A549 (cell line): Measurements from ENCODE around the gene C19orf12. TPM values are rescaled to one million over a fixed set of nuclear protein-coding genes. Genes with fewer than 3 reads are reported as not detected.

ENCODE experiments used
- ATAC-seq, 2 experiments: fragments of 200-7000 bp in 1 of 2; fragments of >200 bp in 1 of 2; cut with Nextera tagmentation in 1 of 2; cut with Tn5 transposase in 1 of 2; 3 replicates each; pipeline versions ENCODE4 v1.8.0 to v1.9.1; 2018 to 2020; ENCODE audit warnings: mild to moderate bottlenecking in 1 of 2, moderate library complexity in 1 of 2
- CTCF ChIA-PET: fragments of 300-600 bp; sonication (Branson Sonifier 250); formaldehyde crosslinking; extraction: SDS; loops from one replicate; lab custom pipeline; 2021; ENCODE audit warnings: antibody characterized with exemption, inconsistent platforms; lab: Yijun Ruan, JAX
- POLR2A ChIA-PET: fragments of 350-600 bp; formaldehyde crosslinking; extraction: SDS; loops from one replicate; lab custom pipeline; 2021; ENCODE audit warnings: antibody characterized with exemption, inconsistent platforms; lab: Yijun Ruan, JAX
- DNase-seq, 2 experiments: peaks; one replicate each; pipeline versions ENCODE4 v3.0.0 to v3.0.0-alpha.2; 2011 to 2016; ENCODE audit warnings: low read depth in 1 of 2, low spot score in 1 of 2
- FAIRE-seq: peaks from 2 replicates; lab custom pipeline; 2011; peaks lifted over from hg19 to GRCh38; lab: Jason Lieb, UNC
- H3K27ac ChIP-seq, 2 experiments: fragments of >200 bp; sonication (Bioruptor Twin); formaldehyde crosslinking; 3 replicates each; pipeline ENCODE4 v1.5.1; 2016 to 2017
- H3K4me1 ChIP-seq: fragments of >200 bp; sonication (Bioruptor Twin); formaldehyde crosslinking; 3 replicates; pipeline ENCODE4 v1.6.1; 2016
- H3K4me2 ChIP-seq: fragments of >200 bp; sonication (Bioruptor Twin); formaldehyde crosslinking; 3 replicates; pipeline ENCODE4 v1.6.1; 2016
- H3K4me3 ChIP-seq: fragments of >200 bp; sonication (Bioruptor Twin); formaldehyde crosslinking; 3 replicates; pipeline ENCODE4 v1.5.1; 2016
- H3K9me3 ChIP-seq: fragments of >200 bp; sonication (Bioruptor Twin); formaldehyde crosslinking; 3 replicates; pipeline ENCODE4 v1.6.1; 2016
- BHLHE40 ChIP-seq: IDR thresholded peaks from 2 replicates; pipeline ENCODE4 v1.6.1; 2012; ENCODE audit warnings: low read depth, low read length, inconsistent platforms
- CBX2 ChIP-seq: fragments of 200-600 bp; sonication (generic); IDR thresholded peaks from 2 replicates; pipeline ENCODE4 v1.6.1; 2016; ENCODE audit warnings: low read depth, mild to moderate bottlenecking, borderline replicate concordance
- CEBPB ChIP-seq, 2 experiments: fragments of >200 bp in 1 of 2; sonication (Bioruptor Twin) in 1 of 2; formaldehyde crosslinking in 1 of 2; IDR thresholded peaks; 2 replicates each; pipeline ENCODE4 v1.6.1; 2012 to 2016
- CHD2 ChIP-seq: fragments of 150-350 bp; IDR thresholded peaks from 2 replicates; pipeline ENCODE4 v1.6.1; 2014; ENCODE audit warnings: low read length; ENCODE audit not compliant: partially characterized antibody
- FOXS1 ChIP-seq: fragments of 250-450 bp; sonication (Bioruptor Pico); IDR thresholded peaks from 2 replicates; pipeline ENCODE4 v1.5.0; 2020; ENCODE audit warnings: mild to moderate bottlenecking, moderate library complexity
- HEYL ChIP-seq: fragments of 250-450 bp; sonication (Bioruptor Pico); IDR thresholded peaks from 2 replicates; pipeline ENCODE4 v1.8.0; 2021; ENCODE audit warnings: mild to moderate bottlenecking, moderate library complexity
- HOXA7 ChIP-seq: fragments of 250-450 bp; sonication (Bioruptor Pico); IDR thresholded peaks from 2 replicates; pipeline ENCODE4 v1.5.0; 2020; ENCODE audit warnings: mild to moderate bottlenecking, moderate library complexity
- JUN ChIP-seq, 2 experiments: fragments of >200 bp; sonication (Bioruptor Twin); formaldehyde crosslinking; IDR thresholded peaks; 2 replicates in 1 of 2; 3 replicates in 1 of 2; pipeline ENCODE4 v1.6.1; 2016 to 2017
- JUNB ChIP-seq: fragments of >200 bp; sonication (Bioruptor Twin); formaldehyde crosslinking; IDR thresholded peaks from 2 replicates; pipeline ENCODE4 v1.6.1; 2016
- KDM1A ChIP-seq: fragments of 200-600 bp; sonication (generic); IDR thresholded peaks from 2 replicates; pipeline ENCODE4 v1.6.1; 2016; ENCODE audit warnings: low read depth, mild to moderate bottlenecking
- KDM5A ChIP-seq: fragments of 200-600 bp; sonication (generic); IDR thresholded peaks from 2 replicates; pipeline ENCODE4 v1.6.1; 2016; ENCODE audit warnings: antibody characterized with exemption, mild to moderate bottlenecking
- MAFK ChIP-seq: fragments of 450-650 bp; IDR thresholded peaks from 2 replicates; pipeline ENCODE4 v1.6.1; 2014; ENCODE audit not compliant: partially characterized antibody
- MYC ChIP-seq: IDR thresholded peaks from 2 replicates; pipeline ENCODE4 v1.6.1; 2012; ENCODE audit warnings: mild to moderate bottlenecking, inconsistent platforms, low read length, improper control_type of control experiment, borderline replicate concordance
- NR3C1 ChIP-seq: fragments of >200 bp; sonication (Bioruptor Twin); formaldehyde crosslinking; IDR thresholded peaks from 3 replicates; pipeline ENCODE4 v1.6.1; 2017
- POLR2AphosphoS2 ChIP-seq: conservative IDR thresholded peaks from 2 replicates; pipeline ENCODE4 v1.6.1; 2012; ENCODE audit warnings: low read length, improper control_type of control experiment, inconsistent platforms
- RAD21 ChIP-seq, 2 experiments: fragments of >200 bp in 1 of 2; sonication (Bioruptor Twin) in 1 of 2; formaldehyde crosslinking in 1 of 2; IDR thresholded peaks in 1 of 2; conservative IDR thresholded peaks in 1 of 2; 2 replicates in 1 of 2; 3 replicates in 1 of 2; pipeline ENCODE4 v1.6.1; 2012 to 2018; ENCODE audit warnings: inconsistent platforms in 1 of 2
- SMC3 ChIP-seq: fragments of >200 bp; sonication (Bioruptor Twin); formaldehyde crosslinking; IDR thresholded peaks from 3 replicates; pipeline ENCODE4 v1.6.1; 2018; ENCODE audit warnings: inconsistent platforms
- SREBF2 ChIP-seq: fragments of 450-650 bp; IDR thresholded peaks from 2 replicates; pipeline ENCODE4 v1.6.1; 2014; ENCODE audit warnings: mild to moderate bottlenecking, moderate library complexity
- TP53 ChIP-seq: fragments of 250-450 bp; sonication (Bioruptor Pico); IDR thresholded peaks from 2 replicates; pipeline ENCODE4 v1.5.0; 2021; ENCODE audit warnings: mild to moderate bottlenecking, moderate library complexity
- ZNF302 ChIP-seq: fragments of 250-450 bp; sonication (Bioruptor Pico); IDR thresholded peaks from 2 replicates; pipeline ENCODE4 v1.9.0; 2021; ENCODE audit warnings: inconsistent platforms, mild to moderate bottlenecking, moderate library complexity
- WGBS: methylation state at CpG from one replicate; pipeline ENCODE4 v1.1.6; 2017; ENCODE audit errors: missing lambda C conversion rate; 5-methylcytosine and 5-hydroxymethylcytosine counted together
- polyA plus RNA-seq, 4 experiments: library from polyadenylated mRNA; depleted of rRNA in 3 of 4; stranded (reverse); fragments of >200 nt; fragmentation: RNase III in 1 of 4; extraction: RNeasy Plus Mini Kit Qiagen cat#74134 plus additional on column Dnase treatment in 1 of 4; gene quantifications; 2 replicates in 3 of 4; 3 replicates in 1 of 4; pipeline ENCODE4 v1.2.3, GENCODE V29; 2011 to 2017
- TF ChIP-seq, protein P1 (sequence below): IDR thresholded peaks from 2 replicates; pipeline ENCODE4 v1.6.1; 2012
- TF ChIP-seq, protein P2 (sequence below): fragments of 450-650 bp; IDR thresholded peaks from 2 replicates; pipeline ENCODE4 v1.6.1; 2014; ENCODE audit warnings: antibody characterized with exemption
- TF ChIP-seq, protein P3 (sequence below): fragments of >200 bp; sonication (Bioruptor Twin); formaldehyde crosslinking; IDR thresholded peaks from 3 replicates; pipeline ENCODE4 v1.5.1; 2016
- TF ChIP-seq, protein P4 (sequence below): fragments of >200 bp; sonication (Bioruptor Twin); formaldehyde crosslinking; IDR thresholded peaks from 2 replicates; pipeline ENCODE4 v1.6.1; 2016

Gene C19orf12
- polyA plus RNA-seq, 2 of the 4 experiments (the other 2 are of a cell fraction), result 34.3 to 35.2 TPM

DNA sequence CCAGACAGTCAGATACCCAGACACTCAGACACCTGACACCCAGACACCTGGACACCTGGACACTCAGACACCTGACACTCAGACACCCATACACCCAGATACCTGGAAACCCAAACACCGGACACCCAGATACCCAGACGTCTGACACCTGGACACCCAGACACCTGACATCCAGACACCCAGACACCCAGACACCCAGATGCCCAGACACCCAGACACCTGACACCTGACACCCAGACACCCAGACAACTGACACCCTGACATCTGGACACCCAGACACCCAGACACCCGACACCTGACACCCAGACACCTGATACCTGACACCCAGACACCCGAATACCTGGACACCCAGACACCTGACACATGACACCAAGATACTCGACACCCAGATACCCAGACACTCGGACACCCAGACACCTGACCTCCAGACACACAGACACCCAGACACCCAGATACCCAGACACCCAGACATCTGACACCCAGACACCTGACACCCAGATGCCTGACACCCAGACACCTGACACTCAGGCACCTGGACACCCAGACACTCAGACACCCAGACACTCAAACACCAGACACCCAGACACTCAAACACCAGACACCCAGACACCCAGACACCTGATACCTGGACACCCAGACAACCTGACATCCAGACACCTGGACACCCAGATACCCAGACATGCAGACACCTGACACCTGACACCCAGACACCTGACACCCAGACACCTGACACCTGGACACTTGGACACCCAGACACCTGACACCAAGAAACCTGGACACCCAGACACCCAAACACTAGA is 19.1 kb downstream of the C19orf12 start:
- Histone ChIP-seq H3K4me1 (no peaks in the 10 kb centered on the region), H3K4me2 (no peak overlapping the region), H3K27ac (no peak overlapping the region), H3K9me3 (peaks cover 6% of the 10 kb centered on the region), H3K4me3 (no peak overlapping the region)
- TF ChIP-seq JUNB, result no peak
- TF ChIP-seq JUN (IDR thresholded peaks at IDR 0.05), result no peak
- TF ChIP-seq NR3C1, result no peak
- no peak for TF ChIP-seq MAFK
- no peak for TF ChIP-seq HOXA7
- no peak for TF ChIP-seq CEBPB (IDR thresholded peaks at IDR 0.05)
- TF ChIP-seq, protein P1, sequence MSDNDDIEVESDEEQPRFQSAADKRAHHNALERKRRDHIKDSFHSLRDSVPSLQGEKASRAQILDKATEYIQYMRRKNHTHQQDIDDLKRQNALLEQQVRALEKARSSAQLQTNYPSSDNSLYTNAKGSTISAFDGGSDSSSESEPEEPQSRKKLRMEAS, result no peak
- no peak for TF ChIP-seq HEYL (CRISPR knock-in tag)
- TF ChIP-seq CHD2, result no peak
- TF ChIP-seq, protein P2, sequence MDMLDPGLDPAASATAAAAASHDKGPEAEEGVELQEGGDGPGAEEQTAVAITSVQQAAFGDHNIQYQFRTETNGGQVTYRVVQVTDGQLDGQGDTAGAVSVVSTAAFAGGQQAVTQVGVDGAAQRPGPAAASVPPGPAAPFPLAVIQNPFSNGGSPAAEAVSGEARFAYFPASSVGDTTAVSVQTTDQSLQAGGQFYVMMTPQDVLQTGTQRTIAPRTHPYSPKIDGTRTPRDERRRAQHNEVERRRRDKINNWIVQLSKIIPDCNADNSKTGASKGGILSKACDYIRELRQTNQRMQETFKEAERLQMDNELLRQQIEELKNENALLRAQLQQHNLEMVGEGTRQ, result no peak
- no peak for TF ChIP-seq SMC3
- TF ChIP-seq CBX2, result no peak
- TF ChIP-seq, protein P3, sequence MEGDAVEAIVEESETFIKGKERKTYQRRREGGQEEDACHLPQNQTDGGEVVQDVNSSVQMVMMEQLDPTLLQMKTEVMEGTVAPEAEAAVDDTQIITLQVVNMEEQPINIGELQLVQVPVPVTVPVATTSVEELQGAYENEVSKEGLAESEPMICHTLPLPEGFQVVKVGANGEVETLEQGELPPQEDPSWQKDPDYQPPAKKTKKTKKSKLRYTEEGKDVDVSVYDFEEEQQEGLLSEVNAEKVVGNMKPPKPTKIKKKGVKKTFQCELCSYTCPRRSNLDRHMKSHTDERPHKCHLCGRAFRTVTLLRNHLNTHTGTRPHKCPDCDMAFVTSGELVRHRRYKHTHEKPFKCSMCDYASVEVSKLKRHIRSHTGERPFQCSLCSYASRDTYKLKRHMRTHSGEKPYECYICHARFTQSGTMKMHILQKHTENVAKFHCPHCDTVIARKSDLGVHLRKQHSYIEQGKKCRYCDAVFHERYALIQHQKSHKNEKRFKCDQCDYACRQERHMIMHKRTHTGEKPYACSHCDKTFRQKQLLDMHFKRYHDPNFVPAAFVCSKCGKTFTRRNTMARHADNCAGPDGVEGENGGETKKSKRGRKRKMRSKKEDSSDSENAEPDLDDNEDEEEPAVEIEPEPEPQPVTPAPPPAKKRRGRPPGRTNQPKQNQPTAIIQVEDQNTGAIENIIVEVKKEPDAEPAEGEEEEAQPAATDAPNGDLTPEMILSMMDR, result no peak
- TF ChIP-seq POLR2AphosphoS2, result no peak
- no peak for TF ChIP-seq TP53
- no peak for TF ChIP-seq BHLHE40
- TF ChIP-seq FOXS1 (CRISPR knock-in tag), result no peak
- TF ChIP-seq SREBF2, result no peak
- TF ChIP-seq KDM1A, result no peak
- TF ChIP-seq KDM5A, result no peak
- CTCF ChIA-PET, result interaction anchor here (0.8 to 6.6 kb wide), 7 partner anchors 10 to 178 kb away, joined by 3 to 147 read pairs (median 15); partner anchors contain the start of gene C19orf12
- no peak for ATAC-seq
- WGBS, result 26% methylated on average over 4 of the region's 6 CpGs
- POLR2A ChIA-PET, result no interaction called here
- no peak for FAIRE-seq
- no peak for DNase-seq

DNA sequence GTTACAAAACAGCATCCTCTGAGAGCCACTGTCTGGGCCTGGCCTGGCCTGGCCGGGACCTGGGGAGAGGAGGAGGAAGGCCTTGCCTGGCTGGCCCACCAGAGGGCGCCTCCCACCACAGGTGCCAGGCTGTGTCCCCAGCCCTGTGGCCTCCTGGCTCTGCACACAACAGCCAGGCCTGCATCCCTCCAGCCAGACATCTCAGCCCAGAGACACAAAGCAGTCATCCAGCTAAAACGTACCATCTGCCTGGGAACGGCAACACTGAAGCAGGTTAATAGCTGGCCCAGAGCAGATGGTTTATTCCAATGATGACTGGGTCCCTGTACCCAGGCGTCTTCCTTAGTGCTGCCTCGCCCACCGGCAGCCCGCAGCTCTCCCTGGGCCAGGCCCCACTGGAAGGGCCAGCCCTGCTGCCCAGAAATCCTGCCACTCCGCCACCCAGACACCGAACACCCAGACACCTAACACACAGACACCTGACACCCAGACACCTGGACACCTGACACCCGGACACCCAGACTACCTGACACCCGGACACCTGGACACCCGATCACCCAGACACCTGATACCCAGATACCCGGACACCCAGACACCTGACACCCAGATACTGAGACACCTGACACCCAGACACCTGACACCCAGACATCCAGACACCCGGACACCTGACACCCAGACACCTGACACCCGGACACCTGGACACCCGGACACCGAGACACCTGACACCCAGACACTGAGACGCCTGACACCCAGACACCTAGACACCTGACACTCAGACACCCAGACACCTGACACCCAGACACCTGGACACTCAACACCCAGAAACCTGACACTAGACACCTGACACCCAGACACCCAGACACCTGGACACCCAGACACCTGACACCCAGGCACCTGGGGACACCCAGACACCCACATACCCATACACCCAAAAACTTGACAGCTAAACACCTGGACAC is 20.1 kb downstream of the C19orf12 start:
- 63% methylated on average over 19 of the region's 19 CpGs for WGBS
- POLR2A ChIA-PET, result interaction anchor here (0.6 to 0.7 kb wide), 2 partner anchors 19 to 85 kb away, joined by 3 read pairs; no protein-coding TSS in a partner anchor
- FAIRE-seq (peak; percentile 88), ATAC-seq (peak; percentile 96 to 99), DNase-seq (peak; percentile 84 to 85)
- Histone ChIP-seq H3K9me3 (peaks cover 13% of the 10 kb centered on the region), H3K4me2 (no peak overlapping the region), H3K4me1 (no peaks in the 10 kb centered on the region), H3K27ac (no peak overlapping the region), H3K4me3 (no peak overlapping the region)
- TF ChIP-seq, protein P4, sequence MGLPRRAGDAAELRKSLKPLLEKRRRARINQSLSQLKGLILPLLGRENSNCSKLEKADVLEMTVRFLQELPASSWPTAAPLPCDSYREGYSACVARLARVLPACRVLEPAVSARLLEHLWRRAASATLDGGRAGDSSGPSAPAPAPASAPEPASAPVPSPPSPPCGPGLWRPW, result no peak
- TF ChIP-seq ZNF302 (CRISPR knock-in tag) (no peak), SMC3 (peak; percentile 65), JUNB (no peak), MYC (peak; percentile 24; the same call in 1 of the 2 replicates), RAD21 (conservative IDR thresholded peaks at IDR 0.05 in 1 of 2, IDR thresholded peaks at IDR 0.05 in 1 of 2) (peak; percentile 58 to 68)
- TF ChIP-seq, protein P3, result peak; percentile 81
- TF ChIP-seq, protein P1, result peak; percentile 26; the same call in 1 of the 2 replicates
- CTCF ChIA-PET, result interaction anchor here (0.7 to 6.6 kb wide), 35 partner anchors 10 to 250 kb away, joined by 3 to 147 read pairs (median 4); partner anchors contain the start of genes C19orf12 and PLEKHF1
